Spleen (tissue), 7 donors: ENCODE results near the gene GAL3ST1.

Source experiments
- CTCF ChIP-seq, 11 experiments: fragments of 200-600 bp in 7 of 11; fragments of 450-650 bp in 4 of 11; sonication (generic) in 4 of 11; IDR thresholded peaks in 8 of 11; conservative IDR thresholded peaks in 3 of 11; 1 replicate in 7 of 11; 2 replicates in 4 of 11; pipeline versions ENCODE4 v1.4.0 to v1.8.0; 2016 to 2021; ENCODE audit warnings: antibody characterized with exemption in 11 of 11, inconsistent platforms in 4 of 11, mild to moderate bottlenecking in 1 of 11
- POLR2A ChIP-seq, 3 donors: fragments of 450-650 bp; IDR thresholded peaks; one replicate each; pipeline ENCODE4 v1.5.1; 2017; ENCODE audit warnings: antibody characterized with exemption in 3 of 3, mild to moderate bottlenecking in 1 of 3
- donor health status: DM: no; HTN: no; CAD: no; lungs with moderate emphysema.
- donor health status: DM: no; HTN: no; CAD: no.
- donor health status: DM: no; HTN: no; CAD: no.

GRCh38 chr22:30565341-30565740 lies 9.1 kb downstream of the GAL3ST1 start:
- TF ChIP-seq POLR2A (IDR thresholded peaks at IDR 0.05) (no peak), CTCF (IDR thresholded peaks at IDR 0.05 in 8 of 11, conservative IDR thresholded peaks at IDR 0.05 in 3 of 11) (no peak)
